A375 (cell line): Measurements from ENCODE around the gene TPTE2. TPM values are rescaled to one million over a fixed set of nuclear protein-coding genes. Genes with fewer than 3 reads are reported as not detected.

ENCODE experiments used
- total RNA-seq: library from RNA; depleted of rRNA; stranded (reverse); fragments of >200 nt; shearing (Covaris generic); gene quantifications from 2 replicates; pipeline ENCODE4 v1.2.3, GENCODE V29; 2014; rRNA removed

The TPTE2 gene
- not detected in 2 replicates for total RNA-seq

GRCh38 chr13:19561127-19561582 lies at the start of gene TPTE2:
TSS of gene TPTE2 (minus strand) at chr13:19561532. CDS start at chr13:19503234, 58,298 bp downstream.

Other genes with a start within 250 kb of the TPTE2 start
- gene MPHOSPH8, start 72.1 kb upstream of the TPTE2 start, total RNA-seq, result 16.4 and 20.3 TPM in 2 replicates
- 85.6 and 90.9 TPM in 2 replicates for gene PSPC1, start 221.4 kb upstream of the TPTE2 start, total RNA-seq